Measurements from ENCODE around the gene HTR1B.

HTR1B gene

GRCh38 chr6:77456531-77457248 lies 6.6 kb downstream of the HTR1B start:
- peak; percentile 84 for DNase-seq (ENCODE audit: low read depth, low spot score)

GRCh38 chr6:77455271-77455670 lies 8.0 kb downstream of the HTR1B start:
- DNase-seq (ENCODE audit: low read depth, low spot score), result no peak

GRCh38 chr6:77454386-77454785 lies 8.9 kb downstream of the HTR1B start:
- no peak for DNase-seq (ENCODE audit: low read depth, low spot score)

GRCh38 chr6:77451466-77451865 lies 11.8 kb downstream of the HTR1B start:
- no peak for DNase-seq (ENCODE audit: low read depth, low spot score)

- DNase-seq (ENCODE audit: low read depth, low spot score), result no peak
Observed at GRCh38 chr6:77450924-77451323, 12.4 kb downstream of the HTR1B start.

- DNase-seq (ENCODE audit: low read depth, low spot score), result no peak
Observed at GRCh38 chr6:77448546-77448945, 14.7 kb downstream of the HTR1B start.

GRCh38 chr6:77447254-77447653 lies 16.0 kb downstream of the HTR1B start:
- DNase-seq (ENCODE audit: low read depth, low spot score), result no peak

- no peak for DNase-seq (ENCODE audit: low read depth, low spot score)
Observed at GRCh38 chr6:77446249-77446648, 17.0 kb downstream of the HTR1B start.

- DNase-seq (ENCODE audit: low read depth, low spot score), result no peak
Observed at GRCh38 chr6:77445214-77445613, 18.1 kb downstream of the HTR1B start.

GRCh38 chr6:77440206-77440976 lies 22.9 kb downstream of the HTR1B start:
- no peak for DNase-seq (ENCODE audit: low read depth, low spot score)

- DNase-seq (ENCODE audit: low read depth, low spot score), result no peak
Observed at GRCh38 chr6:77433888-77434287, 29.4 kb downstream of the HTR1B start.

GRCh38 chr6:77430504-77430903 lies 32.8 kb downstream of the HTR1B start:
- no peak for DNase-seq (ENCODE audit: low read depth, low spot score)

- no peak for DNase-seq (ENCODE audit: low read depth, low spot score)
Observed at GRCh38 chr6:77425671-77426070, 37.6 kb downstream of the HTR1B start.

- no peak for DNase-seq (ENCODE audit: low read depth, low spot score)
Observed at GRCh38 chr6:77425216-77425615, 38.1 kb downstream of the HTR1B start.

GRCh38 chr6:77424761-77425160 lies 38.5 kb downstream of the HTR1B start:
- DNase-seq (ENCODE audit: low read depth, low spot score), result no peak

- no peak for DNase-seq (ENCODE audit: low read depth, low spot score)
Observed at GRCh38 chr6:77416839-77417238, 46.5 kb downstream of the HTR1B start.

- DNase-seq (ENCODE audit: low read depth, low spot score), result no peak
Observed at GRCh38 chr6:77415706-77416105, 47.6 kb downstream of the HTR1B start.
